GM12892 (cell line): ENCODE measurements around the gene TXLNA.

ENCODE experiments used
- POLR2A ChIP-seq: IDR thresholded peaks from 2 replicates; pipeline ENCODE4 v1.6.1; 2011; ENCODE audit warnings: low read depth, low read length, control low read depth
- POLR2AphosphoS5 ChIP-seq: IDR thresholded peaks from 2 replicates; pipeline ENCODE4 v1.6.1; 2011; ENCODE audit warnings: low read depth, low read length, control low read depth

GRCh38 chr1:32223683-32224082 lies 44.2 kb downstream of the TXLNA start:
- TF ChIP-seq POLR2A, result no peak
- no peak for TF ChIP-seq POLR2AphosphoS5
